Epithelial cell of proximal tubule (primary cell): ENCODE measurements around the gene PLGRKT. TPM values are rescaled to one million over a fixed set of nuclear protein-coding genes. Genes with fewer than 3 reads are reported as not detected.
A peak's percentile ranks its signal among the peaks of the same experiment; 100 is the strongest.

Source experiments
- DNase-seq: peaks from one replicate; pipeline ENCODE4 v3.0.0-alpha.2; 2011; ENCODE audit warnings: low read depth
- H3K4me3 ChIP-seq: 2 replicates; pipeline ENCODE4 v1.5.1; 2011; ENCODE audit warnings: low read depth, mild to moderate bottlenecking, low read length
- CTCF ChIP-seq: conservative IDR thresholded peaks from 2 replicates; pipeline ENCODE4 v1.5.1; 2012; ENCODE audit warnings: low read depth, mild to moderate bottlenecking, low read length
- total RNA-seq: library from RNA; depleted of rRNA; stranded (reverse); fragments of >200 nt; gene quantifications from 2 replicates; pipeline ENCODE4 v1.2.3, GENCODE V29; 2015

The PLGRKT gene
- total RNA-seq, 1 donor from 2014 or later: 28.5 TPM

GRCh38 chr9:5453004-5453403, 15.3 kb upstream of the PLGRKT start:
- no peak overlapping the region for H3K4me3 ChIP-seq
- no peak for DNase-seq
- no peak for TF ChIP-seq CTCF

GRCh38 chr9:5452286-5452609, 14.5 kb upstream of the PLGRKT start:
- no peak for DNase-seq
- no peak overlapping the region for H3K4me3 ChIP-seq

GRCh38 chr9:5450359-5451091, 12.8 kb upstream of the PLGRKT start, which contains the start of gene CD274:
Gene CD274, plus strand, starts transcription at chr9:5450542. Its CDS starts 5,572 bp downstream, at chr9:5456114.
- DNase-seq: peak; percentile 78
- peak within 1 kb of the TSS; percentile 78 for H3K4me3 ChIP-seq
- TF ChIP-seq CTCF: peak; percentile 75

More at GRCh38 chr9:5452286-5452609, 14.5 kb upstream of the PLGRKT start:
- TF ChIP-seq CTCF: no peak

- TF ChIP-seq CTCF: no peak
- peak overlapping the region; percentile 78 for H3K4me3 ChIP-seq
- no peak for DNase-seq
These were observed 12.0 kb upstream of the PLGRKT start for GRCh38 chr9:5449521-5450358.

- no peak for DNase-seq
- H3K4me3 ChIP-seq: no peak overlapping the region
- no peak for TF ChIP-seq CTCF
These were observed 11.0 kb upstream of the PLGRKT start for GRCh38 chr9:5448461-5449435.

GRCh38 chr9:5448016-5448415, 10.3 kb upstream of the PLGRKT start:
- TF ChIP-seq CTCF: no peak
- no peak for DNase-seq
- H3K4me3 ChIP-seq: no peak overlapping the region
